Stimulated activated naive CD8-positive, alpha-beta T cell treated with anti-CD3 and anti-CD28 coated beads, Interleukin-15, Interleukin-2, amounts not matched to agents 100 ng/mL and 50 ng/mL, for 24 hours (primary cell): ENCODE measurements around the gene ANKS1B.

Experiments
- H3K27ac Mint-ChIP-seq: one replicate; pipeline ENCODE4 v1.8.0; 2021; ENCODE audit warnings: mild to moderate bottlenecking, mixed read lengths
- H3K27me3 Mint-ChIP-seq: one replicate; pipeline ENCODE4 v1.8.0; 2021; ENCODE audit warnings: mixed read lengths
- H3K36me3 Mint-ChIP-seq: one replicate; pipeline ENCODE4 v1.8.0; 2021; ENCODE audit warnings: low read depth, mixed read lengths
- H3K4me1 Mint-ChIP-seq: one replicate; pipeline ENCODE4 v1.8.0; 2021; ENCODE audit warnings: low read depth, mixed read lengths
- H3K4me3 Mint-ChIP-seq: one replicate; pipeline ENCODE4 v1.8.0; 2021; ENCODE audit warnings: mild to moderate bottlenecking, mixed read lengths
- H3K9me3 Mint-ChIP-seq: one replicate; pipeline ENCODE4 v1.8.0; 2021; ENCODE audit warnings: mixed read lengths

ANKS1B gene

DNA sequence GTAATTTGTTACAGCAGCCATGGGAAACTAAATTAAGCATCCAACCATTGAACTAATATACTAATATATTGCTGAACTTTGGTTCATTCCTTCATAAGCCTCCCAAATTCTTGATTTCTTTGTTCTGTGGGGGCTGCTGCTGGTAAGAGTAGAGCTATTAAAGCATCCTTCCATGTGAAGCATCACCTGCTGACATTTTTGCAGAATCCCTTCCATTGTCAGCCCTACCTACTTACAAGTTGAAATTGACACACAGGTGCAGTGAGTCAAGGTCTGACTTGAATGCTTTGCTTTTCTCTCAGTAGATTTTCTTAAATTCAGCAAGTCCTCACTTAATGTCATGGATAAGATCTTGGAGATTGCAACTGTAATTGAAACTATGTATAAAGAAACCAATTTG is 865.3 kb downstream of the ANKS1B start:
- no peaks in the 10 kb centered on the region for H3K36me3 Mint-ChIP-seq
- no peaks in the 10 kb centered on the region for H3K4me1 Mint-ChIP-seq

DNA sequence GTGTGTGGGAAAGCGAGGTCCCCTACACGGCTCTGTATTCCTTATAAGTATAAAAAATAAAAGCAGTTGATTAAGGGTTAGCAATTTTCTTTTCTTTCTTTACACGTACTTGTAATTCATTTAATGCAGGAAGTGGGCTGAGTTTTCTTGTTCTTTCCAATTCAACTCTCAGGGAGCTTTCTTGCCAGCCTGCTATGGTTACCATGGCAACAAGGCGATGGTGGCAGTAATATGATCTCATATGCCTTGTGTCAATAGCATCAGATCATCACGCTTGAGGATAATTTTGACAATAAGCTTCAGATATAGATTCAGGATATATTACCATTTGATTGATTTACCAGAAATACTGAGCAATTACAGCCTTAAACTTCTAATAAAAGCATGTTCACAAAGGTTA is 873.1 kb downstream of the ANKS1B start:
- Mint-ChIP-seq H3K4me3 (no peak overlapping the region), H3K27ac (no peak overlapping the region), H3K9me3 (no peaks in the 10 kb centered on the region), H3K4me1 (no peaks in the 10 kb centered on the region), H3K27me3 (no peaks in the 10 kb centered on the region), H3K36me3 (no peaks in the 10 kb centered on the region)

More for the DNA sequence above, 865.3 kb downstream of the ANKS1B start:
- H3K27ac Mint-ChIP-seq = no peak overlapping the region
- no peak overlapping the region for H3K4me3 Mint-ChIP-seq
- H3K27me3 Mint-ChIP-seq = peaks cover 6% of the 10 kb centered on the region
- no peaks in the 10 kb centered on the region for H3K9me3 Mint-ChIP-seq

DNA sequence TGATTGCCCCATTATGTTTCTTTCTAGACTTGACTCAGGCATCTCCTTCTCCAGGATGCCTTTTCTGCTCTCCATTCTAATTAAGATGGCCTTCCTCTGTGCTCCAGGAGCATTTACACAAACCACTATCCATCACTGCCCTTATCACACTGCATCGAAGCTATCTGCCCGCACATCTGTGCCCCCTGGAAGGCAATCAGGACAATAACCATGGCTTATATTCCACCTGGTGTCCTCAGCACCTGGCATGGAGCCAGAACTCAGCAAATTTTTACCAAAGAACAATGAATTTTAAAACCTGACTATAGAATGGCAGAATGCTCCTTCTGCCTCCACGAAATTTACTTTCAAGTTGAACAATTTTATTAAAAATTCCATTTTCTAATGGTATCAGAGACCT is 873.9 kb downstream of the ANKS1B start:
- Mint-ChIP-seq H3K9me3 (no peaks in the 10 kb centered on the region), H3K27ac (no peak overlapping the region), H3K4me1 (no peaks in the 10 kb centered on the region), H3K4me3 (no peak overlapping the region), H3K27me3 (no peaks in the 10 kb centered on the region), H3K36me3 (no peaks in the 10 kb centered on the region)

DNA sequence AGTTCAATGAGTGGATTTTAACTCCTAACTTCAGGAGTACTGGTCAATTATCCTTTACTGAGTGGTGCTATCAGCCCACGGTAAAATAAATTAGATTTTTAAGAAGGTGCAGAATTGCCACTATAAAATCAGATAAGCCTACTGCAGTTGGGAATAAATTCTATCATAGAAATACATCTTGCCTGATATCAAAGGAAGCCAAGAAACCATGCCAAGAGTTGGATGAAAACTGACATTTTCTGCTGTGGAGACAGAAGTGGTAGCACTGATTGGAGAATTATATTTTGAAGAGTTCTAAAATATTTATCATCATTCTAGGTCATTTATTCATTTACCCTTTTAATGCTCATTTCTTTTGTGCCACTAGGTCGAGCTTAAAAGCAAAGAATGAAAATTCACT is 874.5 kb downstream of the ANKS1B start:
- Mint-ChIP-seq H3K4me1 (no peaks in the 10 kb centered on the region), H3K27me3 (no peaks in the 10 kb centered on the region), H3K4me3 (no peak overlapping the region), H3K36me3 (no peaks in the 10 kb centered on the region), H3K9me3 (no peaks in the 10 kb centered on the region), H3K27ac (no peak overlapping the region)

DNA sequence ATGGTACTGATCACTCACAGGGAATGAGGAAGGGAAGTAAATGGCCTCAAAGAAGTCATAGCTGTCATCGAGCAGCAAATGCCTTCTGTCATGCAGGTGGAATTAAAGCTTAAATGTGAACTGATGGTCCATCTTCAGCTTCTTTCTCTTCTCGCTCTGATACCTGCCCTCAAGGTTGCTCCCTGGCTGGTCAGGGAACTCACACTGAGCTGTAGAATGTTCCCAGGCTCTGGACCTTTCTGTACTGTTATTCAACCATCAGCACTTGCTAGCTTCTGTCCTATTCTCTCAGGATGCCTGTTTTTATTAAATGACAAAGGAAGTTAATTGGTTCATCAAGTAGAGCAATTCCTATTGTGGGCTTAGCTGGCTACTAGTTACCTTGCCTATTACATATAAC is 875.8 kb downstream of the ANKS1B start:
- no peaks in the 10 kb centered on the region for H3K9me3 Mint-ChIP-seq
- no peaks in the 10 kb centered on the region for H3K27me3 Mint-ChIP-seq
- H3K36me3 Mint-ChIP-seq = no peaks in the 10 kb centered on the region
- H3K4me3 Mint-ChIP-seq = no peak overlapping the region
- no peak overlapping the region for H3K27ac Mint-ChIP-seq
- no peaks in the 10 kb centered on the region for H3K4me1 Mint-ChIP-seq

DNA sequence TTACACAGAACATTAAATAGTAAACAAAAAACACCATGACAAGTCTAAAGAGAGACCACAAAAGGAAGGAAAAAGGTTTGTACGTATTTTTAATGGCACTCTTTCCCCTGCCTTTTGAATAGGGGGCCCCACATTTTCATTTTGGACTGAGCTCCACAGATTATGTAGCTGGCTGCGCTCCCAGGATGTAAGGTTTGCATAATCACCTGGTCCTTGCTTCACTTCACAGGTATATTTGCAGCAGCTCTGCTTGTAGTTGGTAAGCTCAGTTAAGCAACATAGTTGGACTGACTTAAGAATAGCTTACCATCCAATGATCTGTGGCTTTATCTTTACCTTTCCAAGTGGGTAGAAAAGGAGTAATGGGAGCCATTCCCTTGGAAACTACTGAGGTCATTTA is 885.0 kb downstream of the ANKS1B start:
- Mint-ChIP-seq H3K36me3 (no peaks in the 10 kb centered on the region), H3K4me1 (no peaks in the 10 kb centered on the region), H3K27ac (no peak overlapping the region), H3K4me3 (no peak overlapping the region), H3K27me3 (no peaks in the 10 kb centered on the region), H3K9me3 (no peaks in the 10 kb centered on the region)

DNA sequence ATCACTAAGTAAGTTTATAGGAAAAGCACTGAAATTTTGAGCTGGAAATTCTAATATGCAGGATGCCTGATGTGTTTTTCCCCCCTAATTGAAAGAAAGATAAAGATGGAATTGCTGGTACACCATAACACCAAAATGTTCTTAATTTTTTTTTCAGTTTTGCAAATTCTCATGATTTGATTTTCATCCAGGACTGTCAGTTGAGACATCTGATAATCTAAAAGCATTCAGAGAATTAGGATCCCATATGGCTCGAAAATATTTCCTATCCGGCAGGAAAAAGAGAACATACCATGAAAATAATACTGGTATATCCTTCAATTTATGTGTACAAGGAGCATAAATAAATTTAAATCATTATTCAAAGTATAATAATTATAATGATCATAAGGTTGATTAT is 887.6 kb downstream of the ANKS1B start:
- no peaks in the 10 kb centered on the region for H3K36me3 Mint-ChIP-seq
- H3K9me3 Mint-ChIP-seq = no peaks in the 10 kb centered on the region
- no peaks in the 10 kb centered on the region for H3K27me3 Mint-ChIP-seq
- no peaks in the 10 kb centered on the region for H3K4me1 Mint-ChIP-seq
- H3K4me3 Mint-ChIP-seq = no peak overlapping the region
- H3K27ac Mint-ChIP-seq = no peak overlapping the region

DNA sequence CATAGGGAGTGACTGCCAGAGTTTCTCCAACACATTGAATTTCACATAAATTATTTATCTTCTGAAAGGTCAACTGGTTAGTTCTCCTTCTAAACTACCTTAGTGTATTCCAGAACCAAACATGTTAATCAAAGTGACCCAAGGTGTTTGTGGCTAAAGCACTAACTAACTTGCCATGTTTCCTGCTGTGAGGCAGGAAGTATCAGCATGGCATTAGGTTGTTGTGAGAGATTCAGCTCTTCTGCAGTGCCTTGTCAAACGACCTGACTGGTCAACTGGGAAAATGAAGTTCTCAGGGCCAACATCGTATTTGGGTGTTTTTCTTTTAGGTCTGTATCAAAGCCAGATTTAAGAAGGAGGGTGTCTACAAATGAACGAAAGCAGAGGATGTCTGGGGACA is 891.6 kb downstream of the ANKS1B start:
- Mint-ChIP-seq H3K9me3 (no peaks in the 10 kb centered on the region), H3K4me1 (no peaks in the 10 kb centered on the region), H3K27me3 (no peaks in the 10 kb centered on the region), H3K36me3 (no peaks in the 10 kb centered on the region), H3K27ac (no peak overlapping the region), H3K4me3 (no peak overlapping the region)

DNA sequence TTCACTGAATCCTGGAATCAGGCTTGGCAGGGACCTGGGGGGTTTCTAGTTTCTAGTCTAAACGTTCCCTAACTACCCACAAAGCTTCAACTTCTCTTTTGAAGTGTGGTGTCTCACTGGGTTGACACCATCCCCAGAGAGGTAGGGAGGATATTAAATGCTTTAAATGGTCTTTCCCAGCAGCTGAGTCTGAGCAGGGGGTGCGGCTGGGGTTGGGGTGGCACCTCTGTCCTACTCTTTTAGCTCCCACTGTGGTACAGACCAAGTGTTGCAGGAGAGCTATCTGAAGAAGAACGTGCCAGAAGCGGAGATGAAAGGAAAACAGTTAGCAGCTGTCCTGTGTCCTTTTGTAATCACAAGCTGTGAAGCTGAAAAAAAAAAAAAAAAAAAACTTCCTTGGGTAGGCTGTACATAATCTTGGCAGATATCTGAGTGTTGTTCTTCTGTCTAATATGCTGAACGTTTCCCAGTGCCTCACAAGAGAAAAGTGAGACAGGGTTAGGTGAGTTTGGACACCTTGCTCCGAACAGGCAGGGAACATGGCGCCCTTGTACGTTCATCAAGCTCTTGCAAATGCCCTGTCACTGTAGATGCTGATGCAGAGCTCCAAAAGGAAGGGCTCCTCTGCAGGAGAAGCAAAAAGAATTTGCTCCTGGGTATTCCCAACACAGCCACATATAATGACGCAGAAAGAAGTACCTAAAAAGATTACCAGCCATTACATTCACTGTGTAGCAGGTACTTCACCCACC is 892.5 kb downstream of the ANKS1B start:
- Mint-ChIP-seq H3K4me3 (no peak overlapping the region), H3K27ac (no peak overlapping the region), H3K4me1 (no peaks in the 10 kb centered on the region), H3K9me3 (no peaks in the 10 kb centered on the region), H3K36me3 (no peaks in the 10 kb centered on the region), H3K27me3 (no peaks in the 10 kb centered on the region)

DNA sequence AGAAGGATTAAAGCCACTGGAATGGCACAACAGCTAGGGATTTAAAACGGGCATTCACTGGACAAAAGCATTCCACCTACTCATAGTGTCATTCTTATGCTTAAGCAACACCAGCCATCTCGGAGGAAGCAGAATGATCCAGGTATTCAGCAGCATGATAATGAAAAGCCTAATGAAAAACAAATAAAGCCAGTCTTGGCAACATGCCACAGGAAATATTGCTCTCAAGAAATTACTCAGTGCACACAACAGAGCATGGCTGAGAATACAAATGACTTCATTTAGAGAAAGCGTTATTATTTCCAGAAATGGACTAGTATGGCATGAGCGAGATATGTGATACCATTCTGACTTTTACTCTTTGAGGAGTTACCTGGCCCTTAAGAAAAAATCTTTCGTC is 897.5 kb downstream of the ANKS1B start:
- no peak overlapping the region for H3K4me3 Mint-ChIP-seq
- no peaks in the 10 kb centered on the region for H3K36me3 Mint-ChIP-seq
- no peaks in the 10 kb centered on the region for H3K4me1 Mint-ChIP-seq
- H3K27me3 Mint-ChIP-seq = no peaks in the 10 kb centered on the region
- no peak overlapping the region for H3K27ac Mint-ChIP-seq
- no peaks in the 10 kb centered on the region for H3K9me3 Mint-ChIP-seq

DNA sequence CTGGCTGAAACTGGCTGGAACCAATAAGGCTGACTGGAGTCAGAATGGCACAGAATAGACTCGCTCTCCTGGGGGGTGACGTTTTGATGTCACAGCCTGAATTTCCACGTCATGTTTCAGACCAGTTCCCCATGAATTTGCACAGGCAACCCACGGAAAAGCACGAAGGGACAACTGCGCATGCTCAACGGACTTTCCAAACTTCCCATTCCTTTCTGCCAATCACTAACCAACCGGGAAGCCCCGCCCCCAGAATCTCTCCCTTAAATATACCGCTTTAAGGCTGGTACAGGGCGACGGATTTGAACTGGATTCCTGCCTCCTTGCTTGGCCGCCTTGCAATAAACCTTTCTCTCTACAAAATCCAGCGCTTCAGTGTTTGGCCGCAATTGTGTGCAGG is 904.9 kb downstream of the ANKS1B start:
- H3K9me3 Mint-ChIP-seq = no peaks in the 10 kb centered on the region
- no peaks in the 10 kb centered on the region for H3K36me3 Mint-ChIP-seq
- peaks cover 7% of the 10 kb centered on the region for H3K27me3 Mint-ChIP-seq
- H3K4me3 Mint-ChIP-seq = no peak overlapping the region
- no peak overlapping the region for H3K27ac Mint-ChIP-seq
- H3K4me1 Mint-ChIP-seq = no peaks in the 10 kb centered on the region

DNA sequence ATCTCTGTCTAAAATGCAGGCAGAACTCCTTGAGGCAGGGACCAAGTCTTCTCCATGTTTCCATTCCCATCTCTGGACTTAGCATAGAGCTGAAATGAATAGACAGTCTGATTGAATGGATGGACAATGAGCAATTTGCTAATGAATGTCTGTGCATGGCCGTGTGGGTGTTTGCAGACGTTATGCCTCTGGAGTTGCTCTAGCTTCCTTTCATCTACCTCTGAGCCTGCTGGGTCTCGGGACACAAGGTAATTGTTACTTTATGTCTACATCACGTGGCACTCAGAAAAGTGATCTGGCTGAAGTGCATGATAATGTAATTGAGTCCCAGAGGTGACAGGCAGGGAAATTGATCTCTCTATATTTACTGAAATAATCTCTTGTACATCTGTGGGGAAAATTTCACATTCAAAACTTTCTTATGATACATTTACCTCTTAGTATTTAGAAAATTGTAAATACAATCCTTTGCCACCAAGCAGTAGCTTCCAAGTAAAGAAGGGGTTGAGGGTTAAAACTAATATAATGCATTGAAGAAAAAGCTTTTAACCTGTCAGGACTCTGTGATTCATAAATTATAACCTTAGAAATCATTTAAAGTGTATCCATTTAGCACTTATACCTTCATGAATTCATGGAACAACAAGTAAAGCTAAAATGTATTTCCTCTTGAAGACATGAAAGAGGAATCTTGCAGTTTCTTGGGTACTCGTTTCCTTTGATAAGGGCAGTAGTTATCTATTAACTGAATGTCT is 915.6 kb downstream of the ANKS1B start:
- H3K36me3 Mint-ChIP-seq = no peaks in the 10 kb centered on the region
- H3K4me1 Mint-ChIP-seq = no peaks in the 10 kb centered on the region
- H3K9me3 Mint-ChIP-seq = no peaks in the 10 kb centered on the region
- no peak overlapping the region for H3K27ac Mint-ChIP-seq
- no peaks in the 10 kb centered on the region for H3K27me3 Mint-ChIP-seq
- H3K4me3 Mint-ChIP-seq = no peak overlapping the region

DNA sequence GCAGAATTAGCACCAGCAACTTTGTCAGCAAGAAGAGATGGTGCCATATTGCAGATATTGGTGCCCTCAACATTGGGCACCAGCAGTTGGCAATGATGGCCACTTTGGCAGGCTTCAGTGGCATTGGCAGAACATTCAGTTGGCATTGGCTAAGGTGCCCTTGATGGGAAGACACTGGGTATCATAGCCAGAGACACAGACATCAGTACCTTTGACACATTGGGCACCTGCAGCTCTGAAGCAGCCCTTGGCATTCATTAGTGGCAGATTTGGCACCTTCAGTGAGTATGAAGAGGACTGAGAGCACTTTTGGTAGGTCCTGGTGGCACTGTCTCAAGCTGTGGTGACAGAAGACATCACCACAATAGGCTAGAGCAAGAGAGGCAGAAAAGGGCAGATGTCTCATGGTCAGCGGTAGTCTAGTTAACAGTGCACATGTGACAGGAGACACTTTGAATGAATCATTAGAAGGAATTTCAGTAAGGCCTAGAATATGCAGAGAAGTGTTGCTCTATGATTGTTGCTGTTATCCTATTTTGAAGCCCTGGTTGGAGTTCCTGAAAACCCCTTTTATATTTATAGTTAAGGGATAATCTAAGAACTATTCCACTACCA is 917.5 kb downstream of the ANKS1B start:
- H3K27me3 Mint-ChIP-seq = peaks cover 6% of the 10 kb centered on the region
- no peak overlapping the region for H3K27ac Mint-ChIP-seq
- no peaks in the 10 kb centered on the region for H3K36me3 Mint-ChIP-seq
- no peak overlapping the region for H3K4me3 Mint-ChIP-seq
- no peaks in the 10 kb centered on the region for H3K4me1 Mint-ChIP-seq
- no peaks in the 10 kb centered on the region for H3K9me3 Mint-ChIP-seq

DNA sequence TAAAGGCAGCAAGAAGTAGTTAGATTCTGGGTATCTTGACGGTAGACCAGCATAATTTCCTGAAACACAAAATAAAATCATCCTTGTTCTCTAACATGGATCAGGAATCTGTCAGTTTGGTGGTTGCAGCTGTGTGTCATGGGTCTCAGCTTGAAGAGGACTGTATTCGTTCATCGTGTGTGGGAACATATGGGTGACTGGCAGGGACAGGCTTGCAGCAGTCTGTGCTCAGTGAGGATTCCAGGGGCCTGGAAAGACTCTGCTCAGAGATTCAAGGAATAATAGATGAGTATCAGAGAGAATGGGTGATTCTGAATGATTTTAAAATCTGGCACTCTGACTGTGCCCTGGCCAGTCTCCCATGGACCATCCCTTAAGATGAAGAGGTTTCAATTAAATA is 918.0 kb downstream of the ANKS1B start:
- Mint-ChIP-seq H3K27ac (no peak overlapping the region), H3K4me1 (no peaks in the 10 kb centered on the region), H3K36me3 (no peaks in the 10 kb centered on the region), H3K9me3 (no peaks in the 10 kb centered on the region), H3K4me3 (no peak overlapping the region), H3K27me3 (peaks cover 8% of the 10 kb centered on the region)

DNA sequence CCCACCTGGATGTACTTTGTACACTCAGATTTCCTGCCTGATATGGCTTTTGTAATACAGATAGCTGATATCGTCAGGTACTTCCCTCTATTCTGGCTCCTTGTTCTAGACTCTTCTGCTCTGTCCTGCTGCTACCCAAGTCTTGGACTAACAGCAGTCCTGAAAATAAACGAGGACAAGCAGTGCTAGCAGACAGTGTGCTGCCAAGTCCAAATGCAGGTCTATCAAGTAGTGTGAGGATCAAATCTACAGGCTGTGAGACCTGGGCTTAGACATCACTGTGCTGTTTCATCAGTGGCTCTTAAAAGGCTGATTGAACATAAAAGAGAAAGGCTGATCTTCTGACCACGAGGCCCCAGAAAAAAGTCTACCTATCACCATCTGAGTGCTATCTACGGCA is 921.6 kb downstream of the ANKS1B start:
- Mint-ChIP-seq H3K4me3 (no peak overlapping the region), H3K9me3 (no peaks in the 10 kb centered on the region), H3K36me3 (no peaks in the 10 kb centered on the region), H3K27ac (no peak overlapping the region), H3K27me3 (peaks cover 8% of the 10 kb centered on the region), H3K4me1 (no peaks in the 10 kb centered on the region)
